B cell (primary cell): ENCODE results near the gene CAMTA1. TPM values are rescaled to one million over a fixed set of nuclear protein-coding genes. Genes with fewer than 3 reads are reported as not detected.

ENCODE experiments used
- ATAC-seq: fragments of 200-7000 bp; cut with Tn5 transposase; one replicate; pipeline ENCODE4 v1.10.0; 2021; ENCODE audit warnings: low read depth, mild to moderate bottlenecking, moderate number of reproducible peaks, moderate library complexity
- CTCF ChIA-PET: fragments of 350-600 bp; sonication (Branson Sonifier 250); formaldehyde crosslinking; loops from one replicate; lab custom pipeline; 2021; ENCODE audit warnings: antibody characterized with exemption, inconsistent platforms; lab: Charles Lee
- POLR2A ChIA-PET: fragments of 350-600 bp; sonication (Branson Sonifier 250); formaldehyde crosslinking; loops from one replicate; lab custom pipeline; 2021; ENCODE audit warnings: antibody characterized with exemption; lab: Charles Lee
- DNase-seq: peaks from one replicate; pipeline ENCODE4 v3.0.0; 2013
- H2AFZ ChIP-seq: 2 replicates; pipeline ENCODE4 v1.6.1; 2012; ENCODE audit warnings: mild to moderate bottlenecking, low read depth, low read length; ENCODE audit not compliant: insufficient read depth, poor library complexity, severe bottlenecking
- H3K27ac ChIP-seq, 2 donors: 1 replicate in 1 of 2; 2 replicates in 1 of 2; pipeline ENCODE4 v1.5.1; 2012 to 2013; ENCODE audit warnings: low read length in 2 of 2, mild to moderate bottlenecking in 2 of 2, moderate library complexity in 1 of 2
- H3K27me3 ChIP-seq, 4 experiments: fragments of 200-600 bp in 1 of 4; sonication (generic) in 1 of 4; replicated peaks in 1 of 4; 1 replicate in 2 of 4; 2 replicates in 2 of 4; pipeline versions ENCODE4 v1.6.1 to v1.7.0; 2013 to 2016; ENCODE audit warnings: low read length in 3 of 4, mild to moderate bottlenecking in 2 of 4, mixed read lengths in 1 of 4, moderate library complexity in 1 of 4; ENCODE audit not compliant: insufficient read depth in 4 of 4, control insufficient read depth in 3 of 4; ENCODE audit errors: control extremely low read depth in 1 of 4
- H3K36me3 ChIP-seq, 2 experiments: replicated peaks in 1 of 2; 1 replicate in 1 of 2; 2 replicates in 1 of 2; pipeline versions ENCODE4 v1.6.1 to v1.7.1; 2013; ENCODE audit warnings: low read length in 1 of 2; ENCODE audit not compliant: insufficient read depth in 2 of 2, control insufficient read depth in 1 of 2; ENCODE audit errors: control extremely low read depth in 1 of 2, extremely low read depth in 1 of 2
- H3K4me1 ChIP-seq, 2 donors: fragments of 200-600 bp in 1 of 2; sonication (generic) in 1 of 2; 1 replicate in 1 of 2; 2 replicates in 1 of 2; pipeline versions ENCODE4 v1.5.1 to v1.6.1; 2013 to 2017; ENCODE audit warnings: low read length in 2 of 2; ENCODE audit not compliant: control insufficient read depth in 2 of 2, insufficient read depth in 2 of 2
- H3K4me2 ChIP-seq: replicated peaks from 2 replicates; pipeline ENCODE3; 2012; ENCODE audit warnings: mild to moderate bottlenecking, low read depth, low read length; ENCODE audit not compliant: poor library complexity, severe bottlenecking
- H3K4me3 ChIP-seq, 5 experiments: fragments of 200-600 bp in 1 of 5; sonication (generic) in 1 of 5; 1 replicate in 3 of 5; 2 replicates in 2 of 5; pipeline versions ENCODE4 v1.5.1 to v1.7.0; 2011 to 2016; ENCODE audit warnings: low read length in 4 of 5, mild to moderate bottlenecking in 4 of 5, low read depth in 2 of 5, control low read depth in 1 of 5, moderate library complexity in 1 of 5; ENCODE audit not compliant: insufficient read depth in 1 of 5; ENCODE audit errors: control extremely low read depth in 1 of 5, extremely low read depth in 1 of 5
- H3K79me2 ChIP-seq: fragments of 200-600 bp; sonication (generic); one replicate; pipeline ENCODE4 v1.6.0; 2016; ENCODE audit warnings: low read length; ENCODE audit not compliant: control insufficient read depth, insufficient read depth
- H3K9ac ChIP-seq: fragments of 200-600 bp; sonication (generic); 2 replicates; pipeline ENCODE4 v1.6.1; 2017; ENCODE audit warnings: mild to moderate bottlenecking, low read length, moderate library complexity
- H3K9me3 ChIP-seq, 3 donors: one replicate each; pipeline versions ENCODE4 v1.6.1 to v1.7.1; 2013; ENCODE audit warnings: low read length in 2 of 3; ENCODE audit not compliant: control insufficient read depth in 2 of 3, insufficient read depth in 1 of 3; ENCODE audit errors: control extremely low read depth in 1 of 3
- H4K20me1 ChIP-seq: 2 replicates; pipeline ENCODE4 v1.6.0; 2012; ENCODE audit warnings: mild to moderate bottlenecking, low read length; ENCODE audit not compliant: insufficient read depth, control insufficient read depth, poor library complexity, severe bottlenecking
- H3K27ac Mint-ChIP-seq: one replicate; pipeline ENCODE4 v1.8.0; 2021; ENCODE audit warnings: mixed read lengths
- H3K27me3 Mint-ChIP-seq: one replicate; pipeline ENCODE4 v1.8.0; 2021; ENCODE audit warnings: mixed read lengths
- H3K4me1 Mint-ChIP-seq: one replicate; pipeline ENCODE4 v1.8.0; 2021; ENCODE audit warnings: mixed read lengths
- H3K4me3 Mint-ChIP-seq: one replicate; pipeline ENCODE4 v1.8.0; 2021; ENCODE audit warnings: mixed read lengths
- H3K9me3 Mint-ChIP-seq: one replicate; pipeline ENCODE4 v1.8.0; 2022; ENCODE audit warnings: mixed read lengths; ENCODE audit not compliant: insufficient read depth
- EZH2 ChIP-seq: IDR thresholded peaks from 2 replicates; pipeline ENCODE4 v1.6.1; 2012; ENCODE audit warnings: borderline replicate concordance, low read depth, mild to moderate bottlenecking, moderate library complexity, low read length; ENCODE audit not compliant: insufficient read depth, poor library complexity, severe bottlenecking
- WGBS: methylation state at CpG from one replicate; pipeline ENCODE4 v1.1.5; 2013; ENCODE audit warnings: missing lambda C conversion rate; ENCODE audit not compliant: insufficient coverage; 5-methylcytosine and 5-hydroxymethylcytosine counted together
- intact Hi-C: fragments of 100-400 bp; cut with micrococcal nuclease; formaldehyde crosslinking; loops from one replicate; pipeline ENCODE4 v1.10.0; 2022
- polyA plus RNA-seq: library from polyadenylated mRNA; depleted of rRNA; stranded (reverse); fragments of >200 nt; gene quantifications from 2 replicates; pipeline ENCODE4 v1.2.3, GENCODE V29; 2012
- total RNA-seq, 2 donors: library from RNA; stranded (reverse); fragments of 120-200 nt in 1 of 2; gene quantifications; 1 replicate in 1 of 2; 2 replicates in 1 of 2; pipeline versions ENCODE4 v1.2.3 to v1.2.4, GENCODE V29; 2013 to 2022
- TF ChIP-seq, protein P1 (sequence below): fragments of 200-600 bp; IDR thresholded peaks from one replicate; pipeline ENCODE4 v1.8.0; 2022; ENCODE audit warnings: antibody characterized with exemption, mild to moderate bottlenecking

The CAMTA1 gene
- total and polyA plus RNA-seq, 2 donors (not counting 1 experiment from before 2014, with no cell fraction given): 42.2 to 45.7 TPM

DNA sequence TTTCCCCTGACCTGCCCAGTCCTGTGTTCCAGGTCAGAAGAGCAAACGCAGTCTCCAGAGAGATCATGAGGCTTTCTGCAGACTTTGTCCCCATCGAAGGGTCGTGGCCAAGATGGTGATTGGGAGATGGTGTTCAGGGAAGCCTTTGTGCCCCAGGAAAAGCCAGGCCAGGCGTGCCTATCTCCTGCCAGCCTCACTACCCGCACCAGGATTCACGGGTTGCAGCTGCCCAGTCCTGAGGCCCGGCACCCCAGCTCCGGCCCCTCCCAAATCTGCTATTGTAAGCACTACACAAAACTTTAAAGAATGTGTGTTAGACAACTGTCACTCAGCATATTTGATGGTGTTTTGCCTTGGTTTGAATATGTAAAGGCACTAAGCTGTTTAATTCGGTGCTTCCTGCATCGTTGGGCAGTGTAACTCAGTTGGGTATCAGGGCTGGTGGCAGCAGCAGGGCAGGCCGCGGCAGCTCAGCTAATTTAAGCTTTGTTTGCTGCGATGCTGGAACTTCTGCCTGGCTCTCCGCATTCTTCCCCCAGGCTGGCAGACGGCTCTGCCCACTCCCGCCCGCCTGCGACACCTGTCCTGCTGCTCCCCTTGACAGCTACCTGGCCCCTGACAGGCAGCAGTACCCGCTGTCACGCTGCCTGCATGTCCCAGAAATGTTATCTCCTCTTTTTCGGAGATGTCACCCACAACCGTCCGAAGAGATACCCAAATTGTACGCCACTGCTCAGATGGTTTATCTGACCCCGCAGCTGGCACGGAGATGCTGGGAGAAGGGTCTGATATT lies 776.9 kb downstream of the CAMTA1 start:
- intact Hi-C loops: no loop called here
- ChIA-PET CTCF (interaction anchor here (1.3 kb wide), 1 partner anchor 34 kb away, joined by 3 read pairs; no protein-coding TSS in a partner anchor), POLR2A (no interaction called here)
- Mint-ChIP-seq H3K27ac (no peak overlapping the region), H3K9me3 (no peaks in the 10 kb centered on the region), H3K27me3 (no peaks in the 10 kb centered on the region), H3K4me1 (no peaks in the 10 kb centered on the region), H3K4me3 (no peak overlapping the region)
- no peak for DNase-seq
- WGBS: 95% methylated on average over 20 of the region's 26 CpGs
- Histone ChIP-seq H2AFZ (no peak overlapping the region), H3K27me3 (no peaks in the 10 kb centered on the region), H3K27ac (no peak overlapping the region), H3K4me3 (no peak overlapping the region), H3K9me3 (no peaks in the 10 kb centered on the region), H4K20me1 (no peaks in the 10 kb centered on the region), H3K79me2 (no peaks in the 10 kb centered on the region), H3K4me1 (no peaks in the 10 kb centered on the region), H3K4me2 (no peak overlapping the region), H3K36me3 (no peaks in the 10 kb centered on the region), H3K9ac (no peak overlapping the region)
- ATAC-seq: no peak
- no peak for TF ChIP-seq EZH2
- TF ChIP-seq, protein P1, sequence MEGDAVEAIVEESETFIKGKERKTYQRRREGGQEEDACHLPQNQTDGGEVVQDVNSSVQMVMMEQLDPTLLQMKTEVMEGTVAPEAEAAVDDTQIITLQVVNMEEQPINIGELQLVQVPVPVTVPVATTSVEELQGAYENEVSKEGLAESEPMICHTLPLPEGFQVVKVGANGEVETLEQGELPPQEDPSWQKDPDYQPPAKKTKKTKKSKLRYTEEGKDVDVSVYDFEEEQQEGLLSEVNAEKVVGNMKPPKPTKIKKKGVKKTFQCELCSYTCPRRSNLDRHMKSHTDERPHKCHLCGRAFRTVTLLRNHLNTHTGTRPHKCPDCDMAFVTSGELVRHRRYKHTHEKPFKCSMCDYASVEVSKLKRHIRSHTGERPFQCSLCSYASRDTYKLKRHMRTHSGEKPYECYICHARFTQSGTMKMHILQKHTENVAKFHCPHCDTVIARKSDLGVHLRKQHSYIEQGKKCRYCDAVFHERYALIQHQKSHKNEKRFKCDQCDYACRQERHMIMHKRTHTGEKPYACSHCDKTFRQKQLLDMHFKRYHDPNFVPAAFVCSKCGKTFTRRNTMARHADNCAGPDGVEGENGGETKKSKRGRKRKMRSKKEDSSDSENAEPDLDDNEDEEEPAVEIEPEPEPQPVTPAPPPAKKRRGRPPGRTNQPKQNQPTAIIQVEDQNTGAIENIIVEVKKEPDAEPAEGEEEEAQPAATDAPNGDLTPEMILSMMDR: no peak
